Stimulated activated CD4-positive, alpha-beta T cell treated with anti-CD3 and anti-CD28 coated beads, Interleukin-4, amount 100 ng/mL, for 4 hours (primary cell): Measurements from ENCODE around the gene HTR3C.
"Not testable (repeated sequence)": the region's sequence is repeated elsewhere in the genome, so short reads cannot be mapped to it uniquely, and the experiment has no call there.

Experiments used
- DNase-seq, 2 experiments: peaks; one replicate each; pipeline ENCODE4 v3.0.0-alpha.2; 2020

The HTR3C gene, protein sequence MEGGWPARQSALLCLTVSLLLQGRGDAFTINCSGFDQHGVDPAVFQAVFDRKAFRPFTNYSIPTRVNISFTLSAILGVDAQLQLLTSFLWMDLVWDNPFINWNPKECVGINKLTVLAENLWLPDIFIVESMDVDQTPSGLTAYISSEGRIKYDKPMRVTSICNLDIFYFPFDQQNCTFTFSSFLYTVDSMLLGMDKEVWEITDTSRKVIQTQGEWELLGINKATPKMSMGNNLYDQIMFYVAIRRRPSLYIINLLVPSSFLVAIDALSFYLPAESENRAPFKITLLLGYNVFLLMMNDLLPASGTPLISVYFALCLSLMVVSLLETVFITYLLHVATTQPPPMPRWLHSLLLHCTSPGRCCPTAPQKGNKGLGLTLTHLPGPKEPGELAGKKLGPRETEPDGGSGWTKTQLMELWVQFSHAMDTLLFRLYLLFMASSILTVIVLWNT

DNA sequence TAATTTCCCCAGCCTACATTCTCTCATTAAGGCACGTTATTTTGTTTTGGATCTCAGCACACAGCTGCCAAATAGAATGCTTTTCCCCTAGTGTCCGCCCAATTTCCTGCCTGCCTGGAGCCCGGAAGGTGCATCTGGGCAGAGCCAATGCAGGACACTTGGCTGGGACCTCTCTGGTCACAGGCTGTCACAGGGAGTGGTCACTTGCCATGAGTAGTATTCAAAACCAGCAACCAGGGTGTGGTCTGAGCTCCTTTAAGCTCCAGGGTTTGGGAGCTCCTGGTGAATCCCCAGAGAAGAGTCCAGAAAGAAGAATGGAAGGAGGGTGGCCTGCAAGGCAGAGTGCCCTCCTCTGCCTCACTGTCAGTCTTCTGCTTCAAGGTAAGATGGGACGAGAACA is at the start of gene HTR3C:
TSS of gene HTR3C (plus strand) at position 281 of the 400 bp plus-strand sequence. CDS start at position 315, 34 bp downstream.
- no peak for DNase-seq

DNA sequence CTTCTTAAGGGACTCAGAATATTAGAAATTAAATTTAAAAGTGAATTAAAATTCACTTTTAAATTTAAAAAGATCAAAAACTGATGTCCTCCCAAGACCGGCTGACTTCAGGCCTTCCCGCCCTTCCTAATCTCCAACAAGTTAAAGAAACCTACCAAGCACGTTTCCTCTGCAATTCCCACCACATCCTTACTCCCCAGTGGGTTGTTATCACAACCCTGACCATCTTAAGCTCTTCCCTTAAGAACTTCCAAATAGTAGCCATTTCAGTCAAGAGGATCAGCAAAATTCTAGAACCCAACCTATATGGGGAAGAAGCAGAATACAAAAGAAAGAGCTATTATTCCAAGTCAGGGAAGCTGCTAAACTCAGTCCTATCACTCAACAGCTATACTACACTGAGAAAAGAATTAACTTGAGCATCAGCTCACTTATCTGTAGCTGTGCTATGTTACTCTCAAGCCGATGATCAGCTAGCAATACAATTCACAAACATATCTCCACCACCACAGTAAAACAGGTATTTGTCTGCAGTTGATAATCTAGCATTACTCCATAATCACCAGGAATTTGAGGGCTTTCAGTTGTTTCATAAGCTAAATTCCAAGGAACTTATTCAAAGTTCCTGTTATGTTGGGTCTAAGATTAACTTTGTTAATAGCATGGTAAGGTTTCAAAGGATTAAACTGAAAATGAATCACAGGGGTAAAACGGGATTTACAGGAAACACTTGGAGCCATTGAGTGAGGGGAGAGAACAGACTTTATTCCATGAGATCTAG is 49.5 kb upstream of the HTR3C start:
- DNase-seq: no peak

DNA sequence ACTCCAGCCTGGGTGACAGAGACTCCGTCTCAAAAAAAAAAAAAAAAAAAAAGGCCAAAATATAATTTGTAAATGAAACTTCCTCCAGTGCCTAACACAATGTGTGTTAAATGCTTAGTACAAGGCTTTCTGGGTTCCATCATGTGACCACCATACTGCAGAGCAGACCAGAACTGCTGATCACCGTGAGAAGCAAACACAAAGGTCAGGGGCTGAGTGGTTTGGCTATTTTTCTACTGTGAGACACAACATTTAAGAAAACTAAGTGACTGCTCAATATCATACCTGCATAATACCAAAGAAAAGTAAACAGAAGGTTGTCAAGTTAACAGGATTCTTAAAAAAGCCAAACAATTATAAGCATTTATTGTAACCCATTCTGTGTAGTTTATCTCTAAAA is 48.4 kb upstream of the HTR3C start:
- DNase-seq: no peak

DNA sequence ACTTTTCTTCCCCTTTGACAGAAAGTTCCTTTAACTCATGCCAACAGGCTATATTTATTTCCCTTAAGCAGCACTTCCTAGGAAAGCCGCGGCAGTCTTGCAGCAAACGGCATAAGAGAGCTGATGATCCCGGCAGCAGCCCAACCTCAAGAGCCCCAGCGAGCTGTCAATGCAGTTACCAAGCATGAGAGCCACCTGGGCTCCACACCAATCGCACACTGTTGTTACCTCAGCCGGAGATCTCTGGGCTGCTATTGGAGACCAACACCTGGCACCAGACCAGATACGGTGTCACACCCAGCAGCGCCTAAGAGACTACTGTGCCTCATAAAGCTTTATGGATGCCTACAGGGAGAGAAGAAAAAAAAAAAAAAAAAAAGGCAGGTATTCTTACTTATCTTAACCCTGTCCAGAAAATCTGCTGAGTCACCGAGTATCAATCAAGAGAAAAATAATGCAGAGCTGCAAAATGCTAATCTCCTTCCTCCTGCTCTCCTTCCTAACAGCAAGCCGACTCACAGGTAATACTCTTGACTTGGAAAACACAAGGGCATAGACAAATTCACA is 46.8 kb upstream of the HTR3C start:
- no peak for DNase-seq

DNA sequence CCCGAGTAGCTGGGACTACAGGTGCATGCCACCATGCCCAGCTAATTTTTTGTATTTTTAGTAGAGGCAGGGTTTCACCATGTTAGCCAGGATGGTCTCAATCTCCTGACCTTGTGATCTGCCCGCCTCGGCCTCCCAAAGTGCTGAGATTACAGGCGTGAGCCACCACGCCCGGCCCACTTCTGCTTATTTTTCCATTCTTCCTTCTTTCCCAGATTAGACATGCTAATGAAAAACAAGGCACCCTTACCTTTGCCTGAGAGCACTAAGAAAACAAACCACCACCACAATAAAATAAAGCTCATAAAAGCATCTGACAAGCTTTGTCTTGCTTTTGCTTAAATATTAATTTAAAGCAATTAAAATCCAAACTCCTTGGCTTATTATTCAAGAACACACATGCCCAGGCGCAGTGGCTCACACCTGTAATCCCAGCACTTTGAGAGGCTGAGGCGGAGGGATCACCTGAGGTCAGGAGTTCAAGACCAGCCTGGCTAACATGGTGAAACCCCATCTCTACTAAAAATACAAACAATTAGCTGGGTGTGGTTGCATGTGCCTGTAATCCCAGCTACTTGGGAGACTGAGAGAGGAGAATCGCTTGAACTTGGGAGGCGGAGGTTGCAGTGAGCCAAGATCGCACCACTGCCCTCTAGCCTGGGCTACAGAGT is 45.6 kb upstream of the HTR3C start:
- DNase-seq: not testable (repeated sequence)

DNA sequence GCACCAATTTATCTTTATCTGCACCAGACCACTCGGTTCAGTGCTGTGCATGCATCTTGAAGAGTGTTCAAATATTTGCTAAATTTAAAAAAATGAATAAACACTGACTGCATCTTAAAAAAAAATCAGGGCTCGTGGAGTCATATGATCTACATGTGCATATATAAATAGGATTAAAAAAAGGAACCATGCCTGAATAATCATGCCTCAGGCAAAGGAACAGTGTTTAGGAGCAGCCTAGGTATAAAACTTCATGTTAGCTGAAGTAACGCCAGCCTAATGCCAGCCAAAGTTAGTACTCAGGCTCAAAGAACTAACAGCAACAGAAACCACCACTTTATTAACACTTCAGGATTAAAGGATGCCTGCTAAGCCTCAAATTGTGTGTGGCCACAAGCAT is 44.7 kb upstream of the HTR3C start:
- DNase-seq: no peak

DNA sequence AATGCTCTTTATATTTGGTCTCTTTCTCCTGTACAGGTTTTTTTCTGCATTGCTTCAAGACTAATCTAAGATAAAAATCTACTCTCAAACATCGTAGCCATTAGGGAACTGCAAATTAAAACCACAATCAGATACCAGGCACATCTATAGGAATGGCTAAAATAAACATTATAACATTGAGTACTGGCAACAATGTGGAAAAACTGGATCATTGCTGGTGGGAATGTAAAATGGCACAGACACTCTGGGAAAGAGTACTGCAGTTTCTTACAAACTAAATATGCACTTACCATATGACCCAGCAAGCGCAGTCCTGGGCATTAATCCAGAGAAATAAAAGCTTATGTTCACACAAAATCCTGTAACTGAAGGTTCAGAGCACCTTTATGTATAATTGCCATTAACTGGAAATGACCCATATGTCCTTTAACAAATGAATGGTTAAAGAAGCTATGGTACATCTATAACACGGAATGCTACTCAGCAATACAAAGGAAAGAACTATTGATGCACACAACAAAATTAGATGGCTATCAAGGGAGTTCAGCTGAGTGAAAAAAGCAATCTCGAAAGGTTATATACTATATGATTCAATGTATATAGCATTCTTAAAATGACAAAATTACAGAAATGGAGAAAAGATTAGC is 41.5 kb upstream of the HTR3C start:
- DNase-seq: no peak

DNA sequence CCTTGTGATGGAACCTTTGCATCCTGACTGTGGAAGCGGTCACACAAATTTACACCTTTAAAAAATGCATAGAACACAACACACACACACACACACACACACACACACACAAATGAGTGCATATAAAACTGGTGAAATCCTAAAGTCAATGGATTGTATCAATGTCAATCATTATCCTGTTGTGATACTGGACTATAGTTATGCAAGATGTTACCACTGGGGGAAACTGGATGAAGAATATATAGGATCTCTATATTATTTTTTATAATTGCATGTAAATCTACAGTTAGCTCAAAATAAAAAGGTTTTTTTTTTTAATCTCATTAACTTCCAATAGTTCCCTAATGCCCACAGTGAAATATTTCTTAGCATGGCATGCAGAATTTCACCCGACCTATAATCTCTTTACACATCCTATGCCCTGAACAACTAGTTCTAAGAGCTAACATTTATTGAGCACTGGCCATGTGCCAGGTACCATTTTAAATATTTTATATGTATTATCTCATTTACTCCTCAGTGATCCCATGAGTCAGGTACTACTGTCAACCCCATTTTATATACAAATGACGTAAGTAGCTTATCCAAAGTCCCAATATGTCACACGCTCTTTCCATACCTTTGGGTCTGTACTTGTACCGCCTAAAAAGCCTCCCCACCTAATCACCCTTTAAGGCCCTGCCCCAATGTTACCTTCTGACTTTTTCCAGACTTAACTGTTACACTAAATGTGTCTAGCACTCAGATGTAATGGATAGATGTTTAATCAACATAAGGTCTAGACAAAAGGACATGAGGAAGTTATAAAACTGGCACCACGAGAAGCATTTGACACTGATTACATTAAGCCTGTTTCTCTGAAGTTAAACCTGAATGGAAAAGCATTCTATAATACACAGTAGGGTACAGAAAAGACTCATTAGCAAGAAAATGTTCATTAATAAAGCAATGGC is 40.6 kb upstream of the HTR3C start:
- no peak for DNase-seq

DNA sequence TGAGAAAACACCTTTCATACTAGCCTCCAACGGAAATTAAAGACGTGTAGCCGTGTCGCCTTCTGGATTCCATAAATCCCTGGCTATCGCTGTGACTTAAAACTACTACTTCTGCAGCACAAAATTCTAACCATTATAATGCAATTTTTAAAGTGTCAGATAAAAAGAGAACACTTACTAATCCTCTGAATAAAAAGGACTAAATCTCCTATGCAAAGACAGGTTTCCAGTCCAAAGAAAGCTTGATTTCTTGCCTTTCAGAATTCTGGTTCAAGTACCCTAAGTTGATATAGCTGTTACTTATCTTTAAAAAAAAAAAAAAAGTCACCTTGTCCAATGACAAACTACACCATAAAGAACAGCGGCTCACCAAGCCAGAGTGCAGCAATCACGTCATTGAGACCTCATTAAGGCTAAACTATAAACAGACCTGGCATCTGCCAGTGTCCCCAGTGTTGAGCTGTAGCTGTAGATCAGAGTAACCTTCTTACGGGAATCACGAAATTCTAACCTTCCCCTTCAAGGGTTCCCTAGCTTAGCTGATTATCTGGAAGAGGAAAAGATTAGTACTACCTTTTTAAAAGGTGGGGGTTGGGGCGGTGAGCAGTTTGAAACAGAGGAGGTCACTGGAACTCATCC is 37.3 kb upstream of the HTR3C start:
- DNase-seq: no peak

DNA sequence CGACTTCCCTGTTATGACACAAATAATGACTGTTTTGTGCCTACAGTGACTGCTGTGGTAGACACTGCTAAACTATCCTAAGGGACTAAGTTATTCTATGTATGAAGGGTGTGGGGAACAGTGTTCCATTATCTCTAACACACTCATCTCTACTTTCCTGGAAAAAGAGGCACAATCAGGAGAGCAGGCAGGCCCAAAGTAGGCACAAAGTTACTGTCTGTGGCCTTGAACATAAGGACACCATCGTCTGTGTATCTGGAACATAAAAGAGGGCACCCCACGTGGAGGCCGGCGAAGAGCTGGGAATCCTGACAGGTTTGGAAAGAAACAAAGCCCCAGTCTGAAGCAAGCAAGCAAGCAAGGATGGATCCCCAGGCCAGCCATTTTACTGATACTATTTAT is 36.7 kb upstream of the HTR3C start:
- DNase-seq: no peak

DNA sequence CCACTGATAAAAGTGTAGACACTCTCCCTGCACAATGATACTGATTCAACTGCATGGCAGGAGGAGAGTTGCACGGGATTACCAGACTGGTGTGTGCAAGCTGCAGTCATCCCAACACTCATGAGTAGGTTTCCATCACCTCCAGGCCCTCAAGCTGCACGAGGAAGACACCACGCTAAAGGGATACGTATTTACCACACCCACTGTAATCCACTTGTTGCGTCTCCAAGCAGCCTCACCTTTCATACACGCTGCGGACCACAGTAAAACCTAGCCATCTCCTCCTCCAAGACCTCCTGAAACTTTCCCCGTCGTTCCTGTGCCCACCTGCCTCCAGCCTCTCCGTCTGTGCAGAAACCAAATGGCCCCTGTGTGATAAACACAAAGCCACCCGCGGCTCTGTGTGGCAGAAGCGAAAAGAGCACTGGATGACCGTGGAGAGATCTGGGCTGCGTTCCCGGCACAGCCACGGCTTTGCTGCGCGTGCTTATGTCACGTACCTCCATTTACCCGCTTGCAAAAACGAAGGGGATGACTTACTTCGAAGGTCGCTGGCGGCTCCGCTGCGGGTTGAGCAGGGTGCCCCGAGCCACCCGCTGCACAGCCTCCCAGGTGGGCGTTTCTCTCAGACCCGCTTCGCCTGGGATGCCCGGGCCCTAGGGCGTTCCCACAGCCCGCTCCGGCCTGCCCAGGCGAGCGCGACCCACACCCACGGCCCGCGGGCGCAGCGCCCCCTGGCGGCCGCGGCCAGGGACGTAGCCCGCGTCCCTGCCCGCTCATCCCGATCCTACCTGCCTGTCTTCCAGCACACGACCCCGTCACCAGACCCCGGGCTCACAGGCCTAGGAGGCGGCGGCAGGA is 35.8 kb upstream of the HTR3C start:
- peak; percentile 27 to 57 for DNase-seq

DNA sequence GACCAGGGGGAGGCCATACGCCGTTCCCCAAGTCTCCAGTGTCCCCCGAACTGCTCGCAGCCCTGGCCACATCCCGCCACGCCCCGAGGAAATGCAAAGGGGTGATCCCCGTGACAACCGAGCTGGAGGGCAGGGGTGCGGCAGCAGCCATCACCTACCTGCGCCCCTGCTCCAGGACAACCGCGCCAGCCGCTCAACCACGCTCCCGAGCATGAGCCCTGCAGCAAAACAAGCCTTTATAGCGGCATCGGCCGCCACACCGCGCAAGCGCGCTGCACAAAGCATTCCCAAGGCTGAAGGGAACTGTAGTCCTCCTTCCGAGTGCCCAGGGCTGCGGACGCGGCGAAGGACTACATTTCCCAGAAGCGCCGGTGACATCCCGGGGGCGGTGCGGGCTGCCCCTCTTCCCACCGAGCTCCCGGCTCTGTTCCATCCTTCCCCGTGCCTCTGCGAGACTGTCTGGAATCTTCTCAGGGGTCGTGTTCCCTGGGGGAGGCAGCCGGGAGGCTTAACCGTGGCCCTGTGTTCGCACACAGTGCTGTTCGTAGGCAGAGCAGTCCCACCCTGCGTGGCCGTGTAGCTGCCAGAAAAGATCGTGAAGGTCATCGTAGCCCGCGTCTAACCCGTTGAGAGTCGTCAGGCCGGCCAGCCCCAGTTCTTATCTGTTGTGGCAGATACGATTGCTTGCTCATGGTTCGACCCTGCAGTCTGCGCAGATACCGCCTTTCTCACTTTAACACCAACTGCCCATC is 35.0 kb upstream of the HTR3C start, which contains the start of gene ABCC5:
TSS of gene ABCC5 (minus strand) at position 213 of the 752 bp plus-strand sequence. CDS start 3,492 bp downstream, outside the sequence.
- DNase-seq: peak; percentile 79 to 84

DNA sequence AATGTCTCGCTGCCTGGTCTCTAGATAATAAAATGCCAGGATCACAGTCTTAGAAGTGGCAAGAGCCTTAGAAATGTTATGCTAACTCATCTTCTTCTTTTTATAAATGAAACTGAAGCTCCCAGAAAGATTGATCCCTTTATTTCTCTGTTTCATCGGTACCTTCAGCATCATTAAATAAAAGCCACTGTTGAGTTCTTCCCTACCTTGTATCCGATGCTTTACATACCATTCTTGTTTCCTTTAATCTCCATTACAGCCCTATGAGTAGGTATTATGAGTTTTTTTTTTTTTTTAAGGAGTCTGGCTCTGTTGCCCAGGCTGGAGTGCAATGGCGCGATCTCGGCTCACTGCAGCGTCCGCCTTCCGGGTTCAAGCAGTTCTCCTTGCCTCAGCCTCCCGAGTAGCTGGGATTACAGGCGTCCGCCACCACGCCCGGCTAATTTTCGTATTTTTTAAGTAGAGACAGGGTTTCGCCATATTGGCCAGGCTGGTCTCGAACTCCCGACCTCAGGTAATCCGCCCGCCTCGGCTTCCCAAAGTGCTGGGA is 34.3 kb upstream of the HTR3C start:
- no peak for DNase-seq

DNA sequence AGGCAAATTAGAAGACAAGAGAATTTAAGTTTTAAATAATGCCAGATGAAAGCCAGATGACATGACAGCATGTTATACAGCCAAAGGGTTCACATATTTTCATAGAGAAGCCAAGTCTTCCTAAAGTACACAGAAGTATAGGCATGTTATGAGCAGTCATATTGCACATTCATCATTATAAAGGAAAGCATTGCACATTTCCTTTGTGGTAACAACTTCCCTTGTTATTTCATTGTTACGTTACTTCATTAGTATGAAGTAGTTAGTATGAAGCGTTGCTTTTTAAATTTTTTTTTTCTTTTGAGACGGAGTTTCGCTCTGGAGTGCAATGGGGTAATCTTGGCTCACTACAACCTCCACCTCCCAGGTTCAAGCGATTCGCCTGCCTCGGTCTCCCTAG is 30.5 kb upstream of the HTR3C start:
- no peak for DNase-seq

DNA sequence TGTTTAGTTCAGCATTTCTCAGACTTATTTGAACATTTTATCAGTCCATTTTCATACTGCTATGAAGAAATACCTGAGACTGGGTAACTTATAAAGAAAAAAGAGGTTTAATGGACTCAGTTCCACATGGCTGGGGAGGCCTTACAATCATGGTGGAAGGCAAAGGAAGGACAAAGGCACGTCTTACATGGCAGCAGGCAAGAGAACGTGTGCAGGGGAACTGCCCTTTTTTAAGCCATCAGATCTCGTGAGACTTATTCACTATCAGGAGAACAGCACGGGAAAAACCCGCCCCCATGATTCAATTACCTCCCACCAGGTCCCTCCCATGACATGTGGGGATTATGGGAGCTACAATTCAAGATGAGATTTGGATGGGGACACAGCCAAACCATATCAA is 27.6 kb upstream of the HTR3C start:
- DNase-seq: not testable (repeated sequence)

DNA sequence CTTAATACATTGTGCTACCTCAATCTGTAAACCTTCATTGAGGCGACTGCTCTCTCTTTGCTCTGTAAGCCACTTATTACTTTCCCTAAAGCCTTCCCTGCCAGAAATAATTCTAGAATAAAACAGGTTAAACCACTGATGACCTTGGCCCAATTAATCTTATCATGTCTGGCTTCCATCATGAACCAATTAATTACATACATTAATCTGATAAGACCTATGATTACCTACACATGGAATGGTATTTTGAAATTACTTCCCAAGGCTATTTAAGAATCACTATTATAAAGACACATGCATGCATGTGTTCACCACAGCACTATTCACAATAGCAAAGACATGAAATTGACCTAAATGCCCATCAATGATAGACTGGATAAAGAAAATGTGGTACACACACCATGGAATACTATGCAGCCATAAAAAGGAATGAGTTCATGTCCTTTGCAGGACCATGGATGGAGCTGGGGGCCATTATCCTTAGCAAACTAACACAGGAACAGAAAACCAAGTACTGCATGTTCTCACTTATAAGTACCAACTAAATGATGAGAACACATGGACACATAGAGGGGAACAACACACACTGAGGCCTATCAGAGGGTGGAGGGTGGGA is 24.5 kb upstream of the HTR3C start:
- DNase-seq: not testable (repeated sequence)

DNA sequence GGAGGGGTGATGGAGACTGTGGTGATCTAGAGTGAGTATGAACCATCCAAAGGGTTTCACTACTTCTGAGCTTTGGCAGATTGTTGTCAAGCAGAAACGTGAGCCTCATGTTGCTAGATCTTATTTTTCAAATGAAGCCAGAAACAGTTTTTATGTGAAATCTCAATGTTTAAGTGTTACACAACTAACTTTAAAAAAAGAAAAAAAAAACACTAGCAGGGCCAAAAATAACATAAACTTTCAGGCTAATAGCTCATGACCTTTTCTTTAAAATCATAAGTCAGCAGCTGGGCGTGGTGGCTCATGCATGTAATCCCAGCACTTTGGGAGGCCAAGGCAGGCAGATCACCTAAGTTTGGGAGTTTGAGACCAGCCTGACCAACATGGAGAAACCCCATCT is 23.4 kb upstream of the HTR3C start:
- DNase-seq: no peak

DNA sequence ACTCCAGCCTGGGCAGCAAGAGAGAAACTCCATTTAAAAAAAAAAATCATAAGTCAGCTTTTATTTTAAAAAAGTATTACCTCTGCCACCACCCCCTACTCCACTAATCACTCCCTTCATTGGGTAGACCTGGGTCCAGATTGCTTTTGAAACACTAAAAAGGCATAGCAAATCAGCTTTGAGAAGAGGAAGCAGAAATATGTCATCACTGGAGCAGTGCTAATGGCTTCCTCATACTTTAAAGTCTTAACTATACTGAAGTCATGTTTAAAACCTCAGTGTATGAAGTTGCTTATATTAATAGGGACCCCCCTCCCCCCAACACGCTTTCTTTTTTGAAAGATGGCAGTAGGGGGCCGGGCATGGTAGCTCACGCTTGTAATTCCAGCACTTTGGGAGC is 22.3 kb upstream of the HTR3C start:
- no peak for DNase-seq
